Activated CD4-positive, alpha-beta T cell treated with anti-CD3 and anti-CD28 coated beads, Interleukin-2, amount 10 ng/mL, durations not matched to agents 24 days and 14 days (primary cell): Measurements from ENCODE around the gene C5orf58. TPM values are rescaled to one million over a fixed set of nuclear protein-coding genes. Genes with fewer than 3 reads are reported as not detected.
"Not testable (repeated sequence)": the region's sequence is repeated elsewhere in the genome, so short reads cannot be mapped to it uniquely, and the experiment has no call there.

Experiments
- DNase-seq: peaks from one replicate; pipeline ENCODE4 v3.0.0; 2022
- H3K27ac Mint-ChIP-seq: one replicate; pipeline ENCODE4 v1.8.0; 2022; ENCODE audit warnings: mild to moderate bottlenecking, mixed read lengths
- H3K27me3 Mint-ChIP-seq: one replicate; pipeline ENCODE4 v1.8.0; 2022; ENCODE audit warnings: mixed read lengths
- H3K36me3 Mint-ChIP-seq: one replicate; pipeline ENCODE4 v1.8.0; 2022; ENCODE audit warnings: low read depth, mild to moderate bottlenecking, mixed read lengths
- H3K4me1 Mint-ChIP-seq: one replicate; pipeline ENCODE4 v1.8.0; 2021; ENCODE audit warnings: mixed read lengths
- H3K4me3 Mint-ChIP-seq: one replicate; pipeline ENCODE4 v1.8.0; 2022; ENCODE audit warnings: mild to moderate bottlenecking, moderate library complexity, mixed read lengths
- H3K9me3 Mint-ChIP-seq: one replicate; pipeline ENCODE4 v1.8.0; 2021; ENCODE audit warnings: mixed read lengths
- intact Hi-C: fragments of 100-400 bp; cut with micrococcal nuclease; formaldehyde crosslinking; loops from one replicate; pipeline ENCODE4 v1.15.1; 2023
- total RNA-seq: library from RNA; stranded (reverse); gene quantifications from 2 replicates; pipeline ENCODE4 v1.2.3, GENCODE V29; 2022

Gene C5orf58
- total RNA-seq, 1 donor from 2014 or later = not detected

- Mint-ChIP-seq H3K36me3 (peaks cover 12% of the 10 kb centered on the region), H3K4me1 (no peaks in the 10 kb centered on the region), H3K27ac (no peak overlapping the region), H3K27me3 (no peaks in the 10 kb centered on the region), H3K9me3 (no peaks in the 10 kb centered on the region), H3K4me3 (no peak overlapping the region)
- intact Hi-C loops = no loop called here
- peak; percentile 51 for DNase-seq
Measured at GRCh38 chr5:170233358-170233892, 640 bp downstream of the C5orf58 start.

GRCh38 chr5:170235876-170236864, 3.4 kb downstream of the C5orf58 start:
- no peaks in the 10 kb centered on the region for H3K4me1 Mint-ChIP-seq
- peak; percentile 47 for DNase-seq
- no peaks in the 10 kb centered on the region for H3K27me3 Mint-ChIP-seq
- H3K36me3 Mint-ChIP-seq = peaks cover 12% of the 10 kb centered on the region
- no peak overlapping the region for H3K4me3 Mint-ChIP-seq
- no peak overlapping the region for H3K27ac Mint-ChIP-seq
- intact Hi-C loops = no loop called here
- no peaks in the 10 kb centered on the region for H3K9me3 Mint-ChIP-seq

- H3K9me3 Mint-ChIP-seq = no peaks in the 10 kb centered on the region
- H3K4me3 Mint-ChIP-seq = no peak overlapping the region
- H3K27me3 Mint-ChIP-seq = no peaks in the 10 kb centered on the region
- intact Hi-C loops = no loop called here
- no peaks in the 10 kb centered on the region for H3K4me1 Mint-ChIP-seq
- H3K36me3 Mint-ChIP-seq = peaks cover 12% of the 10 kb centered on the region
- no peak overlapping the region for H3K27ac Mint-ChIP-seq
- DNase-seq = peak; percentile 32
Measured at GRCh38 chr5:170238456-170239196, 5.8 kb downstream of the C5orf58 start.

GRCh38 chr5:170245436-170245835, 12.7 kb downstream of the C5orf58 start:
- H3K27ac Mint-ChIP-seq, H3K4me3 Mint-ChIP-seq, intact Hi-C loops, DNase-seq, H3K27me3 Mint-ChIP-seq, H3K4me1 Mint-ChIP-seq: not testable (repeated sequence)
- peaks cover 15% of the 10 kb centered on the region for H3K9me3 Mint-ChIP-seq
- peaks cover 54% of the 10 kb centered on the region for H3K36me3 Mint-ChIP-seq

- intact Hi-C loops = no loop called here
Measured at GRCh38 chr5:170246126-170246870, 13.5 kb downstream of the C5orf58 start.

GRCh38 chr5:170247363-170247762, 14.6 kb downstream of the C5orf58 start:
- peaks cover 73% of the 10 kb centered on the region for H3K36me3 Mint-ChIP-seq
- peaks cover 10% of the 10 kb centered on the region for H3K4me1 Mint-ChIP-seq
- H3K9me3 Mint-ChIP-seq = peaks cover 15% of the 10 kb centered on the region

More at GRCh38 chr5:170246126-170246870, 13.5 kb downstream of the C5orf58 start:
- DNase-seq = no peak
- no peak overlapping the region for H3K4me3 Mint-ChIP-seq
- H3K27ac Mint-ChIP-seq = peak overlapping the region; percentile 19
- H3K4me1 Mint-ChIP-seq = peaks cover 10% of the 10 kb centered on the region
- peaks cover 15% of the 10 kb centered on the region for H3K9me3 Mint-ChIP-seq
- no peaks in the 10 kb centered on the region for H3K27me3 Mint-ChIP-seq
- H3K36me3 Mint-ChIP-seq = peaks cover 63% of the 10 kb centered on the region

GRCh38 chr5:170248172-170248930, 15.6 kb downstream of the C5orf58 start:
- Mint-ChIP-seq H3K4me3 (no peak overlapping the region), H3K27me3 (no peaks in the 10 kb centered on the region)

More at GRCh38 chr5:170247363-170247762, 14.6 kb downstream of the C5orf58 start:
- intact Hi-C loops = no loop called here
- Mint-ChIP-seq H3K27me3 (no peaks in the 10 kb centered on the region), H3K27ac (no peak overlapping the region), H3K4me3 (no peak overlapping the region)
- no peak for DNase-seq

GRCh38 chr5:170248931-170249227, 16.1 kb downstream of the C5orf58 start:
- H3K27ac Mint-ChIP-seq, DNase-seq, intact Hi-C loops, H3K4me3 Mint-ChIP-seq, H3K27me3 Mint-ChIP-seq: not testable (repeated sequence)
- peaks cover 86% of the 10 kb centered on the region for H3K36me3 Mint-ChIP-seq
- H3K4me1 Mint-ChIP-seq = peaks cover 16% of the 10 kb centered on the region
- H3K9me3 Mint-ChIP-seq = peaks cover 15% of the 10 kb centered on the region

More at GRCh38 chr5:170248172-170248930, 15.6 kb downstream of the C5orf58 start:
- peak overlapping the region; percentile 29 for H3K27ac Mint-ChIP-seq
- H3K4me1 Mint-ChIP-seq = peaks cover 11% of the 10 kb centered on the region
- intact Hi-C loops = no loop called here
- DNase-seq = no peak
- peaks cover 15% of the 10 kb centered on the region for H3K9me3 Mint-ChIP-seq
- peaks cover 81% of the 10 kb centered on the region for H3K36me3 Mint-ChIP-seq

- H3K36me3 Mint-ChIP-seq = peaks cover 90% of the 10 kb centered on the region
- intact Hi-C loops = no loop called here
- no peak overlapping the region for H3K27ac Mint-ChIP-seq
- peaks cover 15% of the 10 kb centered on the region for H3K9me3 Mint-ChIP-seq
- H3K4me1 Mint-ChIP-seq = peaks cover 21% of the 10 kb centered on the region
- no peak for DNase-seq
- no peak overlapping the region for H3K4me3 Mint-ChIP-seq
- H3K27me3 Mint-ChIP-seq = no peaks in the 10 kb centered on the region
Measured at GRCh38 chr5:170249355-170249754, 16.6 kb downstream of the C5orf58 start.

GRCh38 chr5:170250810-170251317, 18.1 kb downstream of the C5orf58 start:
- H3K4me3 Mint-ChIP-seq = no peak overlapping the region
- peaks cover 34% of the 10 kb centered on the region for H3K4me1 Mint-ChIP-seq

GRCh38 chr5:170251462-170251861, 18.7 kb downstream of the C5orf58 start:
- no peak overlapping the region for H3K4me3 Mint-ChIP-seq
- DNase-seq = no peak
- H3K4me1 Mint-ChIP-seq = peaks cover 39% of the 10 kb centered on the region
- H3K9me3 Mint-ChIP-seq = peaks cover 7% of the 10 kb centered on the region
- intact Hi-C loops = no loop called here
- peak overlapping the region; percentile 34 for H3K27ac Mint-ChIP-seq
- no peaks in the 10 kb centered on the region for H3K27me3 Mint-ChIP-seq
- H3K36me3 Mint-ChIP-seq = peaks cover 92% of the 10 kb centered on the region

More at GRCh38 chr5:170250810-170251317, 18.1 kb downstream of the C5orf58 start:
- Mint-ChIP-seq H3K27me3 (no peaks in the 10 kb centered on the region), H3K27ac (peak overlapping the region; percentile 20), H3K9me3 (peaks cover 10% of the 10 kb centered on the region), H3K36me3 (peaks cover 92% of the 10 kb centered on the region)
- no peak for DNase-seq
- intact Hi-C loops = no loop called here

GRCh38 chr5:170252109-170252508, 19.3 kb downstream of the C5orf58 start:
- Mint-ChIP-seq H3K4me3 (no peak overlapping the region), H3K27ac (peak overlapping the region; percentile 12), H3K4me1 (peaks cover 43% of the 10 kb centered on the region)

More at GRCh38 chr5:170252109-170252508, 19.3 kb downstream of the C5orf58 start:
- H3K27me3 Mint-ChIP-seq = no peaks in the 10 kb centered on the region
- H3K9me3 Mint-ChIP-seq = peaks cover 3% of the 10 kb centered on the region
- intact Hi-C loops = no loop called here
- H3K36me3 Mint-ChIP-seq = peaks cover 92% of the 10 kb centered on the region
- DNase-seq = no peak
